ENCODE measurements around the gene C2orf49. TPM values are rescaled to one million over a fixed set of nuclear protein-coding genes. Genes with fewer than 3 reads are reported as not detected.

C2orf49 gene
- total RNA-seq, result 20.7 to 23.3 TPM (median 20.8 TPM) in 3 replicates

DNA sequence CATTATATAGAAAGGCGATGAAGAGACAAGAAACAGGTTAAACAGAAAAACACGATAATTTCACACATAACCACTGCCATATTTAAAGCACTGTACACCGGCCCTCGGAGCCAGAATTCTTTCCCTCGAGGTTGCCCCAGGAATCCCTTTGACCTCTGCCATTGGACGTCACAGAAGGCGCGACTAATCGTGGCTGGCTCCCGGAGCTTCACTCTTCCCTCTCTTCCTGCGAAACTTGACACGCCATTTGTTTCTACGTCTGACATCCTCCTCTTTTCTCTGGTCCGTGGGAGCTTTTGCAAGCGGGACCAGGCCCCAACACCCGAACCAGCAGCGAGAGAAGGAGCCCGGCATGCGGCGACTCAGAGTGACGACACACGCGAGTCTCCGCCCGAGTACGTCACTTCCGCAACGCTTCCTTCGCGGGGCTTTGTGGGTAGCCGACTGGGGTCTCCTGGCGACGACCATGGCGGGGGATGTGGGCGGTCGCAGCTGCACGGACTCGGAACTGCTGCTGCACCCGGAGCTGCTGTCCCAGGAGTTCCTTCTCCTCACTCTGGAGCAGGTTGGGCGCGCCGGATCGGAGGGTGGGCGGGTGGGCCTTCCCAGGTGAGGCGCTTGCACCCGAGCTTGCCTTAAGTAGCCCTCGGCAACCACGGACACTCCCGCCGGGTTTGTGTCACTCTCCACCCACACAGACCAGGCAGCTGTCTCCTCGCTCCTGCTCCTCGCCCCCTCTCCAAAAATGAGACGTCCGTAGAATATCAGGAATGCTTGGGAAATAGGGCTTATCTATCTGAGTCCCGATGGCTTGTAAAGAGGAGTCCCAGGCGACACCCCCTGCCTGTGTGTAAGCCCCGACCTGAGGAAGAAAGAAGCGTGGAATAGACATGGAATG lies at the start of gene C2orf49:
C2orf49 (plus strand) TSS at position 419 of the 898 bp plus-strand sequence; CDS start at position 467, 48 bp downstream.
- Mint-ChIP-seq H3K36me3 (peaks cover 8% of the 10 kb centered on the region), H3K4me1 (peaks cover 30% of the 10 kb centered on the region), H3K27me3 (ENCODE audit: low read depth) (no peaks in the 10 kb centered on the region), H3K27ac (peak within 1 kb of the TSS; percentile 100), H3K4me3 (peak within 1 kb of the TSS; percentile 100), H3K9me3 (no peaks in the 10 kb centered on the region)
- DNase-seq (ENCODE audit: low spot score in 2 of 2, unreplicated experiment in 2 of 2), result peak; percentile 85 to 93
- TF ChIP-seq, protein P1, sequence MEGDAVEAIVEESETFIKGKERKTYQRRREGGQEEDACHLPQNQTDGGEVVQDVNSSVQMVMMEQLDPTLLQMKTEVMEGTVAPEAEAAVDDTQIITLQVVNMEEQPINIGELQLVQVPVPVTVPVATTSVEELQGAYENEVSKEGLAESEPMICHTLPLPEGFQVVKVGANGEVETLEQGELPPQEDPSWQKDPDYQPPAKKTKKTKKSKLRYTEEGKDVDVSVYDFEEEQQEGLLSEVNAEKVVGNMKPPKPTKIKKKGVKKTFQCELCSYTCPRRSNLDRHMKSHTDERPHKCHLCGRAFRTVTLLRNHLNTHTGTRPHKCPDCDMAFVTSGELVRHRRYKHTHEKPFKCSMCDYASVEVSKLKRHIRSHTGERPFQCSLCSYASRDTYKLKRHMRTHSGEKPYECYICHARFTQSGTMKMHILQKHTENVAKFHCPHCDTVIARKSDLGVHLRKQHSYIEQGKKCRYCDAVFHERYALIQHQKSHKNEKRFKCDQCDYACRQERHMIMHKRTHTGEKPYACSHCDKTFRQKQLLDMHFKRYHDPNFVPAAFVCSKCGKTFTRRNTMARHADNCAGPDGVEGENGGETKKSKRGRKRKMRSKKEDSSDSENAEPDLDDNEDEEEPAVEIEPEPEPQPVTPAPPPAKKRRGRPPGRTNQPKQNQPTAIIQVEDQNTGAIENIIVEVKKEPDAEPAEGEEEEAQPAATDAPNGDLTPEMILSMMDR (IDR thresholded peaks at IDR 0.05; ENCODE audit: unreplicated experiment), result no peak

DNA sequence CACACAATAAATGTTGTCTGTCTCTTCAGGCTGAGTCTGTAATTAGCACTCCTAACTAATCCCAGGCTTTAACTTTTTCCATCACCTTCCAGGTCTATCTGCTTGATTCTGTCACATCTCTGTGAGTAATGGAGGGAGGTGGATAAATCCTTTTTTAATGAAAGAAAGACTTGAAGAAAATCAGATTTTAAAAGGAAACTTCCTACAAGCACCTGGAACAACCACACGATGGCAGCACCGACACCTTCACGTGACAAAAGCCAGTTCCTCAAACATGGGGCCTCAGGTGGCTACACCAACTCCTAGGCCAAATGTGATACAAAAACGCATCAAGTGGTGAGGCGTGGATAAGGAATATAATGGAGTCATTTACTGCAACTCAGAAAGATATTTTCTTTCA lies 49.6 kb upstream of the C2orf49 start:
- H3K36me3 Mint-ChIP-seq, result peaks cover 22% of the 10 kb centered on the region
- no peak overlapping the region for H3K27ac Mint-ChIP-seq
- no peaks in the 10 kb centered on the region for H3K27me3 Mint-ChIP-seq (ENCODE audit: low read depth)
- H3K4me3 Mint-ChIP-seq, result no peak overlapping the region
- DNase-seq (ENCODE audit: low spot score in 2 of 2, unreplicated experiment in 2 of 2), result no peak
- no peaks in the 10 kb centered on the region for H3K9me3 Mint-ChIP-seq
- H3K4me1 Mint-ChIP-seq, result peaks cover 5% of the 10 kb centered on the region
- TF ChIP-seq, protein P1 (IDR thresholded peaks at IDR 0.05; ENCODE audit: unreplicated experiment), result peak; percentile 53

DNA sequence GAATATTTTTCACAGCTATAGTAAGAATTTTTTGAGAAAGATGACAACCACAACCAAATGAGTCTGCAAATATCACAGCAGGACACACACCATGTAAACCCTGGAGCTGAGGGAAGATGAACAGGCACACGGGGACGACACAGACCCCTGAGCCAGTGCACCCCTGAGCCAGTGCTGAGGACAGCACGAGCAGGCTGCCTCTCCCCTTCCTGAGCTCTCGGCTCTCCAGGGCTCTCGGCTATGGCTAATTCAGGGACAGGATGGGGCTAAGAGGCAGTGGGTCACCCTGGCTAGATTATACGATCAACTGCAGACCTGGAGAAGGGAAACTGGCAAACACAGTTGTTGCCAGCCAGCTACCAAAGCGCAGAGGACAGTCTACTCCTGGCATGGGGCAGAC lies 49.2 kb upstream of the C2orf49 start:
- Mint-ChIP-seq H3K27ac (no peak overlapping the region), H3K9me3 (no peaks in the 10 kb centered on the region), H3K4me1 (peaks cover 5% of the 10 kb centered on the region), H3K36me3 (peaks cover 22% of the 10 kb centered on the region), H3K27me3 (ENCODE audit: low read depth) (no peaks in the 10 kb centered on the region), H3K4me3 (no peak overlapping the region)
- TF ChIP-seq, protein P1 (IDR thresholded peaks at IDR 0.05; ENCODE audit: unreplicated experiment), result no peak
- DNase-seq (ENCODE audit: low spot score in 2 of 2, unreplicated experiment in 2 of 2), result no peak

DNA sequence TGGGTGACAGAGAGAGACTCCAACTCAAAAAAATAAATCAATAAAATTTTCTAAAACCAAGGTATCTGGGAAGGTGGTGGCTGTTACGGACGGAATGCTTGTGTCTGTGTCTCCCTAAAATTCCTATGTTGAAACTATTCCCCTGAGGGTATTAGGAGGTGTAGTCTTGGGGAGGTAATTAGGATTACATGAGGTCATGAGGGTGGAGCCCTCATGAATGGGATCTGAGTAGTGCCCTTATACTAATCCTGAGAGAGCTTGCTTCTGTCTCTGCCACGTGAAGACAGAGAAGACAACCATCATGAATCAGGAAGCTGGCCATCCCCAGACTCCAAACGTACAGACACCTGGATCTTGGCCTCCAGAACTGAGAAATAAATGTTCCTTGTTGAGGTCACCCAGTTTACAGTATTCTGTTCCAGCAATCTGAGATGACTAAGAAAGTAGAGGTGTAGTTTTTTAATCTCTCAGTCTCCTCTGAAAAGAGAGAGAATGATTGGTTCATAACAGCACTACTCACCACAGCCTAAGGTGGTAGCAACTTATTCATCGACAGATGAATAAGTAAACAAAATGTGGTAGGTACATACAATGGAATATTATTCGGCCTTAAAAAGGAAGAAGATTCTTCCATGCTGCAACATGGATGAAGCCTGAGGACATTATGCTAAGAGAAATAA lies 46.2 kb upstream of the C2orf49 start:
- H3K27ac Mint-ChIP-seq, result no peak overlapping the region
- H3K4me3 Mint-ChIP-seq, result no peak overlapping the region
- TF ChIP-seq, protein P1 (IDR thresholded peaks at IDR 0.05; ENCODE audit: unreplicated experiment), result no peak
- H3K27me3 Mint-ChIP-seq (ENCODE audit: low read depth), result no peaks in the 10 kb centered on the region
- DNase-seq (ENCODE audit: low spot score in 2 of 2, unreplicated experiment in 2 of 2), result no peak
- H3K36me3 Mint-ChIP-seq, result peaks cover 18% of the 10 kb centered on the region
- no peaks in the 10 kb centered on the region for H3K9me3 Mint-ChIP-seq
- H3K4me1 Mint-ChIP-seq, result peaks cover 18% of the 10 kb centered on the region

DNA sequence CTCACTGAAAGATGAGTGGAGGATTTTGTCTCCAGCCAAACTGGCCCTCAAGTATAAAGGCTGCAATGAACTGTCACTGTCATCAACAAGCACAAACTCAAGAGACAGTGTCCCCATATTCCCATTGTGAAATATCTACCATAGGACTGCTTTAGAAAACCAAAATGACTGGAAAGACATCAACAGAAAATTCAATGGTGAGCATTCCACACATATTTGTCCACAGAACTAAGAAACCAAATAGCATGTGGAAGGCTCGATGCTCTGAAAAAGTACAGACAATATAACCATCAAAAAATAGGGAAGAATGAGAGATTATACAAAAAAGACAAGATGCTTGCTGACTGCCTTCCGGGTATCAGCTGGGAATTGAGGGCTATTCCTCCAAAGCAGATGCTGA lies 45.4 kb upstream of the C2orf49 start:
- H3K27me3 Mint-ChIP-seq (ENCODE audit: low read depth), result no peaks in the 10 kb centered on the region

More for the DNA sequence above, 45.4 kb upstream of the C2orf49 start:
- Mint-ChIP-seq H3K27ac (peak overlapping the region; percentile 74), H3K4me3 (no peak overlapping the region), H3K36me3 (peaks cover 18% of the 10 kb centered on the region), H3K9me3 (no peaks in the 10 kb centered on the region), H3K4me1 (peaks cover 18% of the 10 kb centered on the region)
- no peak for DNase-seq (ENCODE audit: low spot score in 2 of 2, unreplicated experiment in 2 of 2)
- TF ChIP-seq, protein P1 (IDR thresholded peaks at IDR 0.05; ENCODE audit: unreplicated experiment), result no peak

Measured in mesothelial cell of epicardium (in vitro differentiated cells).